A673 (cell line): Measurements from ENCODE around the gene OCLN. TPM values are rescaled to one million over a fixed set of nuclear protein-coding genes. Genes with fewer than 3 reads are reported as not detected.

Experiments used
- BruUV-seq: library from RNA; stranded (reverse); fragments of 400-500 nt; replicated peaks from 2 replicates; lab custom pipeline; 2021; lab: Mats Ljungman, UMichigan
- CTCF ChIA-PET: fragments of 300-600 bp; sonication (Branson Sonifier 250); formaldehyde crosslinking; loops from one replicate; lab custom pipeline; 2022; ENCODE audit warnings: antibody characterized with exemption; lab: Charles Lee
- POLR2A ChIA-PET: fragments of 300-600 bp; sonication (Branson Sonifier 250); formaldehyde crosslinking; loops from one replicate; lab custom pipeline; 2022; ENCODE audit warnings: antibody characterized with exemption; ENCODE audit not compliant: low non-redundant PET; lab: Charles Lee
- DNase-seq: peaks from one replicate; pipeline ENCODE4 v3.0.0-alpha.2; 2015; ENCODE audit warnings: low spot score
- H3K27ac ChIP-seq: fragments of 200-600 bp; sonication (generic); 2 replicates; pipeline ENCODE4 v1.5.1; 2016; ENCODE audit warnings: mixed run types, low read depth, mild to moderate bottlenecking, mixed read lengths, antibody characterized with exemption, low read length; ENCODE audit not compliant: poor library complexity, severe bottlenecking
- H3K27me3 ChIP-seq: fragments of 200-600 bp; sonication (generic); replicated peaks from 2 replicates; pipeline ENCODE4 v1.6.1; 2017; ENCODE audit warnings: mixed run types, low read depth, mild to moderate bottlenecking, mixed read lengths, antibody characterized with exemption, low read length; ENCODE audit not compliant: insufficient read depth, poor library complexity
- H3K36me3 ChIP-seq: fragments of 200-600 bp; sonication (generic); 2 replicates; pipeline ENCODE4 v1.6.1; 2016; ENCODE audit warnings: mixed run types, mild to moderate bottlenecking, mixed read lengths, antibody characterized with exemption, low read length; ENCODE audit not compliant: insufficient read depth, poor library complexity, severe bottlenecking
- H3K4me1 ChIP-seq: fragments of 200-600 bp; sonication (generic); 2 replicates; pipeline ENCODE4 v1.6.1; 2017; ENCODE audit warnings: mixed run types, mild to moderate bottlenecking, mixed read lengths, antibody characterized with exemption, low read length; ENCODE audit not compliant: insufficient read depth, poor library complexity, severe bottlenecking
- H3K4me3 ChIP-seq: fragments of 200-600 bp; sonication (generic); 2 replicates; pipeline ENCODE4 v1.5.1; 2016; ENCODE audit warnings: low read depth, mixed run types, mild to moderate bottlenecking, mixed read lengths, low read length; ENCODE audit not compliant: poor library complexity, severe bottlenecking
- H3K9me3 ChIP-seq: fragments of 200-600 bp; sonication (generic); 2 replicates; pipeline ENCODE4 v1.6.1; 2016; ENCODE audit warnings: mixed run types, low read depth, mild to moderate bottlenecking, mixed read lengths, antibody characterized with exemption, low read length; ENCODE audit not compliant: poor library complexity, severe bottlenecking
- EZH2 ChIP-seq: fragments of 200-600 bp; sonication (generic); IDR thresholded peaks from 2 replicates; pipeline ENCODE4 v1.6.1; 2017; ENCODE audit warnings: borderline replicate concordance, low read depth, mild to moderate bottlenecking, mixed read lengths, antibody characterized with exemption, low read length; ENCODE audit not compliant: poor library complexity, severe bottlenecking
- intact Hi-C: fragments of 100-400 bp; cut with micrococcal nuclease; formaldehyde crosslinking; loops from one replicate; pipeline ENCODE4 v1.10.0; 2022; ENCODE audit not compliant: unreplicated experiment
- total RNA-seq: library from RNA; stranded (reverse); gene quantifications from 2 replicates; pipeline ENCODE4 v1.2.3, GENCODE V29; 2021
- TF ChIP-seq, protein P1 (sequence below): fragments of 300-800, 200-600 bp; sonication (generic); conservative IDR thresholded peaks from 2 replicates; pipeline ENCODE4 v1.5.1; 2017; ENCODE audit warnings: low read depth, mild to moderate bottlenecking, antibody characterized with exemption, low read length, moderate library complexity, mixed read lengths

The OCLN gene
- total RNA-seq, 1 experiment from 2014 or later = 14.1 TPM

DNA sequence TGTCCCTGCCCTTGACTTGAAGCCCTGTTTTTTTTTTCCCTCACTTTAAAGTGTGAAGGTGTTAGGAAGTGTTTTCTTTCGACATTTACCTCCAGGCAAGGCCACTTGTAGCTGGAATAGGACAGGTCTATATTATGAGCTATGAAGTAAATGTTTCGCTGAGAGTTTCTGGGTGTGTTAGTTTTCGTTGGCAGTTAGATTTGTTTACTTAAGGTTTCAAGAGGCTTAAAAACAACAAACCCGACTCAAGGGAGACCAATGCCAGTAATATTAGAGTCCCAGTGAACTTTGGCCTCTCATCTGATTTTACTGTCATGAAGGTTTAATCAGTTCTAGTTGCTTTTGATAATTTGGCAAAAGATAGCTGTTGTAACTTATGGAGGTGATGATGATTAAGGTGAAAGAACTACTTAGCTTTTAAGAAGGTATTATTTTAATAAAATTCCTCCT is 25.2 kb downstream of the OCLN start:
- CTCF ChIA-PET = interaction anchor here (0.6 kb wide), 1 partner anchor 17 kb away, joined by 3 read pairs; no protein-coding TSS in a partner anchor
- H3K4me1 ChIP-seq = no peaks in the 10 kb centered on the region
- no peaks in the 10 kb centered on the region for H3K27me3 ChIP-seq
- H3K36me3 ChIP-seq = no peaks in the 10 kb centered on the region
- no peaks in the 10 kb centered on the region for H3K9me3 ChIP-seq
- no TSS peak for BruUV-seq
- TF ChIP-seq, protein P1, sequence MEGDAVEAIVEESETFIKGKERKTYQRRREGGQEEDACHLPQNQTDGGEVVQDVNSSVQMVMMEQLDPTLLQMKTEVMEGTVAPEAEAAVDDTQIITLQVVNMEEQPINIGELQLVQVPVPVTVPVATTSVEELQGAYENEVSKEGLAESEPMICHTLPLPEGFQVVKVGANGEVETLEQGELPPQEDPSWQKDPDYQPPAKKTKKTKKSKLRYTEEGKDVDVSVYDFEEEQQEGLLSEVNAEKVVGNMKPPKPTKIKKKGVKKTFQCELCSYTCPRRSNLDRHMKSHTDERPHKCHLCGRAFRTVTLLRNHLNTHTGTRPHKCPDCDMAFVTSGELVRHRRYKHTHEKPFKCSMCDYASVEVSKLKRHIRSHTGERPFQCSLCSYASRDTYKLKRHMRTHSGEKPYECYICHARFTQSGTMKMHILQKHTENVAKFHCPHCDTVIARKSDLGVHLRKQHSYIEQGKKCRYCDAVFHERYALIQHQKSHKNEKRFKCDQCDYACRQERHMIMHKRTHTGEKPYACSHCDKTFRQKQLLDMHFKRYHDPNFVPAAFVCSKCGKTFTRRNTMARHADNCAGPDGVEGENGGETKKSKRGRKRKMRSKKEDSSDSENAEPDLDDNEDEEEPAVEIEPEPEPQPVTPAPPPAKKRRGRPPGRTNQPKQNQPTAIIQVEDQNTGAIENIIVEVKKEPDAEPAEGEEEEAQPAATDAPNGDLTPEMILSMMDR = no peak
- no peak for TF ChIP-seq EZH2
- no peak overlapping the region for H3K4me3 ChIP-seq
- DNase-seq = no peak
- intact Hi-C loops = no loop called here
- H3K27ac ChIP-seq = no peak overlapping the region
- POLR2A ChIA-PET = no interaction called here

DNA sequence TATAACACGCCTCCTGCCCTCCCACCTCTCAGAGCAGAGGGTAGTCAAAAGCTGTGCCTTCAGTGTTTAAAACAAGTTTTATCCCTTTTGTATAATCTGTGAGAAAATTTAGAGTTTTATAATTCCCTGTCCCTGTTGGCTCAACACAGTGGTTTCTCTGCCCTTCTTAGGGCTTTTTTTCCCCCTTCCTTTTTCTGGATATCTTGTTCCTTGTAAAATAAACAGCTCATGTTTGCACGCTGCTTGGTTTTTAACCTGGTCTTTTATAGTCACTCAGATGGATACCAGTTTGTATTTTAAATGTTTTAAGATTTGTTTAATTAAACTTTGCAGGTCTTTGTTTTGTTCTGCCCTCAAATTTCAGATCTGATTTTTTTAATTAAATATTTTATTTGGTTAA is 26.7 kb downstream of the OCLN start:
- ChIA-PET CTCF (no interaction called here), POLR2A (no interaction called here)

DNA sequence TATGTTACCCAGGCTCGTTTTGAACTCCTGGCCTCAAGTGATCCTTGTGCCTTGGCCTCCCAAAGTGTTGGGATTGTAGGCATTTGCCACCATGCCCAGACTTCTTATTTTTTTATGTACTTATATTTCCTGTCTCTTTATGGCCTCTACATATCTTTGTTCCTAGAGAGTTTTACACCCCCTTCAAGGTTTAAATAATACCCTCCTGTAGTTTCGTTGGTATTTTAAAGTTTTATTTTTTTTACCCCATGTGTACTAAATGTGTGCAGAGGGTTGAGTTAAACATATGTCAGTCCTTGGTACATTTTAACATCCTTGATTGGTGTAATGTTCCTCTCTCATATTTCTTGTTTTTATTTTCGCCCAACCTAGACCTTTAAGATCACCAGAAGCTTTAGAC is 29.4 kb downstream of the OCLN start:
- POLR2A ChIA-PET = no interaction called here
- no TSS peak for BruUV-seq

More for the DNA sequence above, 26.7 kb downstream of the OCLN start:
- no peak overlapping the region for H3K27ac ChIP-seq
- TF ChIP-seq EZH2 = no peak
- TF ChIP-seq, protein P1 = no peak
- H3K4me1 ChIP-seq = no peaks in the 10 kb centered on the region
- no peak overlapping the region for H3K4me3 ChIP-seq
- no peaks in the 10 kb centered on the region for H3K36me3 ChIP-seq
- DNase-seq = no peak
- intact Hi-C loops = no loop called here
- no peaks in the 10 kb centered on the region for H3K27me3 ChIP-seq
- BruUV-seq = no TSS peak
- H3K9me3 ChIP-seq = no peaks in the 10 kb centered on the region

More for the DNA sequence above, 29.4 kb downstream of the OCLN start:
- Histone ChIP-seq H3K27ac (no peak overlapping the region), H3K4me1 (no peaks in the 10 kb centered on the region), H3K27me3 (no peaks in the 10 kb centered on the region), H3K9me3 (no peaks in the 10 kb centered on the region), H3K4me3 (no peak overlapping the region), H3K36me3 (no peaks in the 10 kb centered on the region)
- CTCF ChIA-PET = no interaction called here
- TF ChIP-seq EZH2 = no peak
- TF ChIP-seq, protein P1 = no peak
- intact Hi-C loops = no loop called here
- DNase-seq = no peak
